Stimulated activated CD8-positive, alpha-beta memory T cell treated with anti-CD3 and anti-CD28 coated beads, Interleukin-7, amount 100 ng/mL, for 4 hours (primary cell): Measurements from ENCODE around the gene PARG.
"Not testable (repeated sequence)": the region's sequence is repeated elsewhere in the genome, so short reads cannot be mapped to it uniquely, and the experiment has no call there.

Experiments
- DNase-seq, 2 donors: peaks; one replicate each; pipeline ENCODE4 v3.0.0-alpha.2; 2020; ENCODE audit warnings: low read depth in 2 of 2

PARG gene

DNA sequence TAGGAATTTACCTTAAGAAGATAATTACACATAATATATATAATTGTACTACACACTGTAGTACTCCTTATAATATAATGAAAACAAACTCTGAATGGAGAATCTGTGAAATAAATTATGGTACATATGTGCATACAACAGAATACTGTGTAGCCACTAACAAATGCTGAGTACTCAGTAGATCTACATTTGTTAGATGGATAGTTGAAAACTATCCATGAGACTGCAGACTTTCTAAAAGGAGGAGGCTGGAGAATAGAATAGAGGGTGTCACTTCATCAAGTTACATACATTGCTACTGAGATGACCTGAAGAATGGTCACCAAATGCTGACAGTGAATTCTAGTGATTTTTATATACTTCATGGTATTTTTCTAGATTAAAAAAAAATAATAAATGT is 111.0 kb downstream of the PARG start:
- no peak for DNase-seq

- no peak for DNase-seq
Observed at GRCh38 chr10:49830016-49830415, 111.8 kb downstream of the PARG start.

GRCh38 chr10:49827297-49827696 is 114.5 kb downstream of the PARG start:
- no peak for DNase-seq

GRCh38 chr10:49819234-49819958 is 122.4 kb downstream of the PARG start:
- DNase-seq, result no peak

DNA sequence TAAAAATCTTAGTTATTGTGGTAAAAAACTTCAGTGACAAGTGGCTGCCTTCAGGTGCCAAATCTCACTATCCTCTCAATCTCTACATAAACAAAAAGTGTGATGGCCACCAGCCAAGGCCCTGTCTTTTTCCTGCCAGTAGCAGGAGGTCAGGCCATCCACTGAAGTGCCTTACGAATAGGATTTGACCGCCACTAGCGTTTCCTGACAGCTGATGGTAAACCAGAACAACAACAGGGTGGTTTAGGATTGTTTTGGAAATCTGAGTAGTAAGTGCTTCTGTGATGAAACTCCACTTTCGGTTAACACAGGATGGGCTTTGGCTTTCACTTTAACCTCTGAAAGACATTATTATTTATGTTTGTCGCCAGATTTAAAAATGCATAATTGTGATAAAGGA is 124.0 kb downstream of the PARG start:
- no peak for DNase-seq

GRCh38 chr10:49803988-49804387 is 137.8 kb downstream of the PARG start:
- no peak for DNase-seq

- no peak for DNase-seq
Observed at GRCh38 chr10:49798275-49798674, 143.6 kb downstream of the PARG start.

DNA sequence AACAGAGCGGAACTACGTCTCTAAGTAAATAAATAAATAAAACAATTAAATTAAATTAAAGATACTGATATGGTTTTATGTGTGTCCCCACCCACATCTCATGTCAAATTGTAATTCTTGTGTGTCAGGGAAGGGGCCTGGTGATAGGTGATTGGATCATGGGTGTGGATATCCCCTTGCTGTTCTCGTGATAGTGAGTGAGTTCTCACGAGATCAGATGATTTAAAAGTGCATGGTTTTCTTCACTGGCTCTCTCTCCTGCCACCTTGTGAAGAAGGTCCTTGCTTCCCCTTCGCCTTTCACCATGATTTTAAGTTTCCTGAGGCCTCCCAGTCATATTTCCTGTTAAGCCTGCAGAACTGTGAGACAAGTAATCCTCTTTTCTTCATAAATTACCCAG is 150.7 kb downstream of the PARG start:
- DNase-seq, result no peak

GRCh38 chr10:49784681-49785080 is 157.1 kb downstream of the PARG start:
- DNase-seq, result no peak

DNA sequence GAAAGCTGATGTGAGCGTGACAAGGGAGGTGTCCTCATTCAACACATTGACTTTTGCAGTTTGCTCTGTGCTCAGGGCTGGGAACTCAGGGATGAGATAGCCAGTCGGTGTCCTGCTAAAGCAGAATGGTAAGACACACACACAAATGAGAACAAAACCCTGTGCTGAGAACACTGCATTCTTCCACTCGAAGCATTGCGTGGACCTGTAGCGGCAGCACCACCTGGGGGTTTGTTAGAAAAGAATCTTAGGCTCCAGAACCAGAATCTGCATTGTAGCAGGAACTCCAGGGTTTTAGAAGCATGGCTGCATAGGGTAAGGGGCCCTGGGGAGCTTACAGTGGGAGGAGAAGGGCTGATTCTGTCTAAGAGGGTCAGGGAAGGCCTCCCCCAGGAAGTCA is 158.2 kb downstream of the PARG start:
- no peak for DNase-seq

DNA sequence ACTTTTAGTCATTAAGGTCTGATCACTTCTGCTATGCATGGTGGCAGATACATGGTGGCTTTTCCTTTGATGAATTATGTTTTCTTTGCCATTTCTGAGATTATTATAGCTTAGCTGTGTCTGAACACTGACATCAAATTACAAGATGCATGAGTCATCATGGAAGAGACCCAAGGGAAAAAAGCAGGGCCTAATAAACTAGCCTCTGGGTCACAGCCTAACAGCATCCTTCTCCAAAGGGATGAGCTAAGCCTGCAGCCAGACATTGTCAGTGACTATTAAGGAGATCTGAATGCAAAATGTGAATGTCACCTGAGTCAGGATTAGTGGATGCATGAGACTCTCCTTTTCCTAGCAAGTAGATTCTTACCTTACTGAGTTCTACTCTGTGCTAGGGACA is 160.6 kb downstream of the PARG start:
- DNase-seq, result no peak

- no peak for DNase-seq
Observed at GRCh38 chr10:49778197-49778596, 163.6 kb downstream of the PARG start.

GRCh38 chr10:49776851-49777250 is 165.0 kb downstream of the PARG start:
- DNase-seq, result no peak

DNA sequence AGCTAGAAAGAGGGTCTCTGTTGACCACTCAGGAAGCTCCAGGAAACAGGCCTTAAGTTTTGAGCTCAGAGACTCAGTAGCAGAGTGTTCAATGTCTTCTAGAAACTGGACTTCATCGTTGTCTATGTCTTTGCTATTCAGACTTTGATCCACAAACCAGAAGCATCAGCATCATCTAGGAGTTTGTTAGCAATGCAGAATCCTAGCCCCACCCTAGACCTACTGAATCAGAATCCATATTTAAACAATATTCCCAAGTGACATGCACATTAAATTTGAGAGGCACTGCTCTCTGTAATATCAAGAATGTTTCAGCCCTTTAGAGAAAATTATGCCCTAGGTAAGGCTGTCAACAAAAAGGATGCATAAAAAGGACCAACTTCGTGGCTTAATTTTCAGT is 166.8 kb downstream of the PARG start:
- DNase-seq, result no peak

DNA sequence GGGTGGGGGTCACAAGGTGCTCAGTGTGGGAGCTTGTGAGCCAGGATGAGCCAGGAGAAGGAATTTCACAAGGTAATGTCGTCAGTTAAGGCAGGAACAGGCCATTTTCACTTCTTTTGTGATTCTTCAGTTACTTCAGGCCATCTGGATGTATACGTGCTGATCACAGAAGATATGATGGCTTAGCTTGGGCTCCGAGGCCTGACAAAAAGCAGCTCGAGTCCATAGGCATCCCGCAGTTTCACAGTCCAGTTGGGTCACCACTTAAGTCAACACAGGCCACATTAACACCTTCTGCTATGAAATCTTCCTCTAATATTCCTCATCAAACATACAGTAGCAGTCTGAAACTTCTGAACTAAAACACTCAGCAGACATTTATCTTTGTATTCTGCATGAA is 168.9 kb downstream of the PARG start:
- not testable (repeated sequence) for DNase-seq

DNA sequence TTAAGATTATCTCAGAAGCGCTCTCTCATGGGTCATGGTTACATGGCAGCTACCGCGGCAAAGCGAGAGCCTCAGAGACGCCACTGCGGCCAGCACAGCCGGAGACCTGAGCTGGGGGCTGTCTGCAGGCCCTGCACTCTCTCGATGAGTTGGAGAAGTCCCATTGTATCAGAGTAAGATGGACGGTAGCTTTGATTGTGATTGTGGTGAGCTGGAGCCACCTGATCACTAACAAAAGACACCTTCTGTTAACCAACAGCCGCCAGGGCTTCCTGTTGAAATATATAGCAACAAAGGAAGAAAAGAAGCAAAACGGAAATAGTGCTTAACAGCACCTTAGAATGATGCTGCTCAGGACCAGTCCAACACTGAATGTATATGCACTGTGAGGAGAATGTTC is 170.8 kb downstream of the PARG start:
- DNase-seq, result not testable (repeated sequence)

- no peak for DNase-seq
Observed at GRCh38 chr10:49769692-49770091, 172.1 kb downstream of the PARG start.

DNA sequence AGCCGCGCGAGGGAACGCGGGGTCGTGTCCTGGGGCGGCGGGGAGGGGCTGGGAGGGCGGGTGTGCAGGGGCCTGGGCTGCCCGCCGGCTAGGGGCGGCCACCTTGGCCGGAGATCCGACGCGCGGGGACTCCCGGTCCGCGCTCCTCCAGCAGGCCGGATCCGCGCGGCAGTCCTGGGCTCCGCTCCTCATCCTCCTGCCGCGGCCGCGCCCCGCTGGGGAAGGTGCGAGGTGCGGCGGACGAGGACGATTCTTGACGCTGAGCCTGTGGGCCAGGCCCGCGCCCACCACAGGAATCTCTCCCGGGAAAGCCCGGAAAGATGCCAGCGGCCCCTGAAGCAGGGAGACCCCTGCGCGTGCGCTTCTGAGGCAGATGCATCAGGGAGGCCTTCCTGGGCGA is 173.1 kb downstream of the PARG start:
- DNase-seq, result no peak

DNA sequence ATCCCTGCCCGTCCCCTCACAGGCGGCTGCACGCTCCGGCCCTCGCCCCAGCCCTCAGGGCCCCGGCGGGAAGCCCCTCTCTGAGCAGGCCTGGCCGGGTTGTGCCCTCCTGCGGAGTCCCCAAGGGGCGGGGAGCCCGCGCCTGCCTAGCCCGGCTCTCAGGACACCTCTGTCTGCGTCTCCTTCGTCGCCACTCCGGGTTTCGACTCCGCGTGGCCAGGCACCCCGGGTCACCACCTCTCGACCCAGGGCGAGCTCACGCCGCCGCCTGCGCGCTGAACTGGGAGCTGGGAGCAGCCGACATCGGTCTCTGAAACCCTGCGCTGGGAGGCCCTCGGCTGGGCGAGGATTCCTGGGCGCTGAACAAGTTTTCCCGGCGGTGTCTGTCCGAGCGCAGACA is 173.5 kb downstream of the PARG start:
- DNase-seq, result no peak
